Measurements from ENCODE around the gene CCT8L2.
"Not testable (repeated sequence)": the region's sequence is repeated elsewhere in the genome, so short reads cannot be mapped to it uniquely, and the experiment has no call there.

Gene CCT8L2

GRCh38 chr22:16599648-16600047 is 7.0 kb upstream of the CCT8L2 start:
- H2AFZ ChIP-seq (ENCODE audit: low read depth, low read length); DNase-seq; H3K4me2 ChIP-seq (ENCODE audit: insufficient read depth, low read length); H3K27ac ChIP-seq (ENCODE audit: low read length); H3K9me3 ChIP-seq (ENCODE audit: insufficient read depth, low read length, severe bottlenecking); H3K36me3 ChIP-seq (ENCODE audit: insufficient read depth, low read length); ATAC-seq (ENCODE audit: insufficient read depth, low read depth); H3K4me3 ChIP-seq (ENCODE audit: low read depth in 1 of 2, low read length in 2 of 2); H3K27me3 ChIP-seq (ENCODE audit: insufficient read depth, low read length, poor library complexity); H3K9ac ChIP-seq (ENCODE audit: low read depth, low read length): not testable (repeated sequence)
- peaks cover 25% of the 10 kb centered on the region for H3K79me2 ChIP-seq (ENCODE audit: insufficient read depth, low read length)
- peaks cover 14% of the 10 kb centered on the region; the same call in 1 of the 2 replicates for H4K20me1 ChIP-seq (ENCODE audit: insufficient read depth, low read length)
- peaks cover 22% of the 10 kb centered on the region for H3K4me1 ChIP-seq (ENCODE audit: insufficient read depth, low read length)

GRCh38 chr22:16595251-16595650 is 2.6 kb upstream of the CCT8L2 start:
- not testable (repeated sequence) for H3K4me3 ChIP-seq (ENCODE audit: low read depth in 1 of 2, low read length in 2 of 2); H3K9me3 ChIP-seq (ENCODE audit: insufficient read depth, low read length, severe bottlenecking); H3K9ac ChIP-seq (ENCODE audit: low read depth, low read length); H3K4me1 ChIP-seq (ENCODE audit: insufficient read depth, low read length); H3K27ac ChIP-seq (ENCODE audit: low read length); H3K27me3 ChIP-seq (ENCODE audit: insufficient read depth, low read length, poor library complexity); DNase-seq; ATAC-seq (ENCODE audit: insufficient read depth, low read depth); H3K79me2 ChIP-seq (ENCODE audit: insufficient read depth, low read length); H3K4me2 ChIP-seq (ENCODE audit: insufficient read depth, low read length); H4K20me1 ChIP-seq (ENCODE audit: insufficient read depth, low read length); H2AFZ ChIP-seq (ENCODE audit: low read depth, low read length); H3K36me3 ChIP-seq (ENCODE audit: insufficient read depth, low read length)

DNA sequence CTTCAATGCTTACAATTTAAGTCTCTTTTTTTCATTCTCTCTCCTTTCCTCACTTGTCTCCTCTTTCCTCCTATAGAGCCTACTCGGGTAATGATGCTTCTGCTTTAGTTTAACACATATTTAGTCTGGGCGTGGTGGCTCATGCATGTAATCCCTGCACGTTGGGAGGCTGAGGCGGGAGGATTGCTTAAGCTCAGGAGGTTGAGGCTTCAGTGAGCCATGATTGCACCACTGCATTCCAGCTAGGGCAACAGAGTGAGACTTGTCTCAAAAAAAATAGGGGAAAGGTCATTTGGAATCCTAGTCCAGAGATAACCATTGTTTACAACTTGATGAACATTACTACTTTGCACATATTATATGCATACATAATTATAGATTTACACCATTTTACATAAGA is 1.4 kb upstream of the CCT8L2 start:
- Histone ChIP-seq H3K4me2 (ENCODE audit: insufficient read depth, low read length) (no peak overlapping the region), H3K27me3 (ENCODE audit: insufficient read depth, low read length, poor library complexity) (no peaks in the 10 kb centered on the region), H3K4me1 (ENCODE audit: insufficient read depth, low read length) (no peaks in the 10 kb centered on the region), H3K9ac (ENCODE audit: low read depth, low read length) (no peak overlapping the region), H3K4me3 (ENCODE audit: low read depth in 1 of 2, low read length in 2 of 2) (no peak overlapping the region), H3K9me3 (ENCODE audit: insufficient read depth, low read length, severe bottlenecking) (no peaks in the 10 kb centered on the region), H3K27ac (ENCODE audit: low read length) (no peak overlapping the region), H4K20me1 (ENCODE audit: insufficient read depth, low read length) (no peaks in the 10 kb centered on the region), H3K36me3 (ENCODE audit: insufficient read depth, low read length) (no peaks in the 10 kb centered on the region), H2AFZ (ENCODE audit: low read depth, low read length) (no peak overlapping the region), H3K79me2 (ENCODE audit: insufficient read depth, low read length) (no peaks in the 10 kb centered on the region)
- TF ChIP-seq EZH2 (IDR thresholded peaks at IDR 0.05; ENCODE audit: borderline replicate concordance, low read depth, low read length, severe bottlenecking), result no peak
- DNase-seq (no peak), ATAC-seq (ENCODE audit: insufficient read depth, low read depth) (no peak)

DNA sequence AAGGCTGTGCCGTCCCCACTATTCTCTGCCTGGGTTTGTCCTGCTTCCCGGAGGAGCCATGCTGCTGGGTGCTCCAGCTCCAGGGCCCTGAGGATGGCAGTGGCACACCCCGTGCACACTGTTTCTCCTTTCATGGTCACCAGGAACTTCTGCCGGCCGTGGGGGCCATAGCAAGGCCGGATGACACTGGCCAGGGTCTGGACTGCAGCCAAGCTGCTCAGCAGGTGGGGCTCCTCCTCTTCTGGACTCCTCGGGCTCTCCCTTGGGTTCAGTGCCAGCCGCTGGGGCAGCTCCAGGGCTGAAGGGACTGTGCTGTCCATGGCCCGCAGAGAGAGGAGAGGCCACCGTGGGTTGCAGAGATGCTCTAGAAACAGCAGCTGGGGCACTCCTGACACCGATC is 379 bp downstream of the CCT8L2 start:
- not testable (repeated sequence) for H3K9ac ChIP-seq (ENCODE audit: low read depth, low read length); H3K4me3 ChIP-seq (ENCODE audit: low read depth in 1 of 2, low read length in 2 of 2); H3K27ac ChIP-seq (ENCODE audit: low read length); H3K79me2 ChIP-seq (ENCODE audit: insufficient read depth, low read length); ATAC-seq (ENCODE audit: insufficient read depth, low read depth); H3K36me3 ChIP-seq (ENCODE audit: insufficient read depth, low read length); H2AFZ ChIP-seq (ENCODE audit: low read depth, low read length); H3K9me3 ChIP-seq (ENCODE audit: insufficient read depth, low read length, severe bottlenecking); H3K4me2 ChIP-seq (ENCODE audit: insufficient read depth, low read length); H3K27me3 ChIP-seq (ENCODE audit: insufficient read depth, low read length, poor library complexity); H4K20me1 ChIP-seq (ENCODE audit: insufficient read depth, low read length); DNase-seq; H3K4me1 ChIP-seq (ENCODE audit: insufficient read depth, low read length)

- DNase-seq; H3K36me3 ChIP-seq (ENCODE audit: insufficient read depth, low read length); H3K27ac ChIP-seq (ENCODE audit: low read length); H3K9me3 ChIP-seq (ENCODE audit: insufficient read depth, low read length, severe bottlenecking); H3K27me3 ChIP-seq (ENCODE audit: insufficient read depth, low read length, poor library complexity); H3K4me1 ChIP-seq (ENCODE audit: insufficient read depth, low read length); H3K4me3 ChIP-seq (ENCODE audit: low read depth in 1 of 2, low read length in 2 of 2); ATAC-seq (ENCODE audit: insufficient read depth, low read depth); H4K20me1 ChIP-seq (ENCODE audit: insufficient read depth, low read length); H2AFZ ChIP-seq (ENCODE audit: low read depth, low read length); H3K4me2 ChIP-seq (ENCODE audit: insufficient read depth, low read length); H3K79me2 ChIP-seq (ENCODE audit: insufficient read depth, low read length); H3K9ac ChIP-seq (ENCODE audit: low read depth, low read length): not testable (repeated sequence)
These were observed 1.5 kb downstream of the CCT8L2 start for GRCh38 chr22:16591136-16591535.

GRCh38 chr22:16586991-16587390 is 5.6 kb downstream of the CCT8L2 start:
- Histone ChIP-seq H3K27me3 (ENCODE audit: insufficient read depth, low read length, poor library complexity) (no peaks in the 10 kb centered on the region), H3K27ac (ENCODE audit: low read length) (no peak overlapping the region), H3K4me2 (ENCODE audit: insufficient read depth, low read length) (no peak overlapping the region), H3K9ac (ENCODE audit: low read depth, low read length) (no peak overlapping the region), H3K36me3 (ENCODE audit: insufficient read depth, low read length) (no peaks in the 10 kb centered on the region), H3K4me1 (ENCODE audit: insufficient read depth, low read length) (no peaks in the 10 kb centered on the region), H2AFZ (ENCODE audit: low read depth, low read length) (no peak overlapping the region), H4K20me1 (ENCODE audit: insufficient read depth, low read length) (no peaks in the 10 kb centered on the region), H3K9me3 (ENCODE audit: insufficient read depth, low read length, severe bottlenecking) (no peaks in the 10 kb centered on the region), H3K4me3 (ENCODE audit: low read depth in 1 of 2, low read length in 2 of 2) (no peak overlapping the region), H3K79me2 (ENCODE audit: insufficient read depth, low read length) (no peaks in the 10 kb centered on the region)
- TF ChIP-seq CTCF (IDR thresholded peaks at IDR 0.05; ENCODE audit: borderline replicate concordance, extremely low read depth, low read length, poor library complexity, severe bottlenecking), result no peak
- ATAC-seq (ENCODE audit: insufficient read depth, low read depth) (no peak), DNase-seq (no peak)

All from DND-41 (cell line).